Neuron (in vitro differentiated cells): Measurements from ENCODE around the gene B3GALT4.
"Not testable (repeated sequence)": the region's sequence is repeated elsewhere in the genome, so short reads cannot be mapped to it uniquely, and the experiment has no call there.

Source experiments
- H2AFZ ChIP-seq: one replicate; pipeline ENCODE4 v1.6.1; 2013; ENCODE audit warnings: low read depth, mild to moderate bottlenecking, inconsistent platforms, low read length, moderate library complexity
- H3K27me3 ChIP-seq: one replicate; pipeline ENCODE4 v1.6.1; 2013; ENCODE audit warnings: low read length; ENCODE audit not compliant: insufficient read depth
- H3K36me3 ChIP-seq: one replicate; pipeline ENCODE4 v1.6.1; 2013; ENCODE audit warnings: low read length; ENCODE audit not compliant: insufficient read depth
- H3K4me1 ChIP-seq: one replicate; pipeline ENCODE4 v1.6.1; 2013; ENCODE audit warnings: low read length; ENCODE audit not compliant: insufficient read depth
- H3K4me3 ChIP-seq: 2 replicates; pipeline ENCODE4 v1.5.1; 2013; ENCODE audit warnings: mild to moderate bottlenecking, low read length, moderate library complexity
- H3K9me3 ChIP-seq: one replicate; pipeline ENCODE4 v1.6.1; 2013; ENCODE audit warnings: low read length

B3GALT4 gene

DNA sequence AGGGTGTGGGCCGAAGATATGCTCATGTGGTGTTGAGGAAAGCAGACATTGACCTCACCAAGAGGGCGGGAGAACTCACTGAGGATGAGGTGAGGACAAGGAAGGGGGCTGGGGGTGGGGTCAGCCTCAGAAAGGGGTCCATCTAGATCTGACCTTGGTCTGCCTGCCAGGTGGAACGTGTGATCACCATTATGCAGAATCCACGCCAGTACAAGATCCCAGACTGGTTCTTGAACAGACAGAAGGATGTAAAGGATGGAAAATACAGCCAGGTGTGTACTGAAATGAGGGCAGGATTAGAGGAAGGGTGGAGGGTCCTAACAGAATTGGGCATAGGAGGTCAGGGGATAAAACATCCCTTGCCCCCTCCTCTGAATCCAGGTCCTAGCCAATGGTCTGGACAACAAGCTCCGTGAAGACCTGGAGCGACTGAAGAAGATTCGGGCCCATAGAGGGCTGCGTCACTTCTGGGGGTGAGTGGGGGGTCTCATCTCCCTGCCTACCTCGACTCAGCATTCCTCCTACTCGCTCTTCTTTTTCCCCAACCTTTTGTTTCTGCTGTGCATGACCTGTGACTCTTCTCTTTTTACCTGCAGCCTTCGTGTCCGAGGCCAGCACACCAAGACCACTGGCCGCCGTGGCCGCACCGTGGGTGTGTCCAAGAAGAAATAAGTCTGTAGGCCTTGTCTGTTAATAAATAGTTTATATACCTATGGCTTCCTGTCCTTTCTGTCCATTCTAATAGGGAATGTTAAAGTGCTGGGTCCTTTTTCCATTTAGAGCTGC lies 935 bp upstream of the B3GALT4 start:
- Histone ChIP-seq H3K36me3 (peaks cover 46% of the 10 kb centered on the region), H3K4me1 (peaks cover 44% of the 10 kb centered on the region)

DNA sequence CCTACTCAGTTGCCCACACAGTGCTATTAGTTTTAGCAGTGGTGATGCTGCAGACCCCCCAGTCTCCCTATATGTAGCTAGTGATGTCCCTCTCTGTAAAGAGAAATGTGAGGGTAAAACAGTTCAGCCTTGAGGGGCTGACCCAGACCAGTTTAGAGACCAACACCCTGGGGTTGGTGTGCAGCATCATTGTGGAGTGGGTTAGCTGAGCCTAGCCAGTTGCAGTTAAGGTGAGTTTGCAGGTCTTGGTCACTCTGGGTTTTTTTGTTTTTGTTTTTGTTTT lies 401 bp upstream of the B3GALT4 start:
- no peaks in the 10 kb centered on the region for H3K27me3 ChIP-seq
- H3K4me3 ChIP-seq = peak overlapping the region; percentile 40
- H2AFZ ChIP-seq = no peak overlapping the region
- peaks cover 44% of the 10 kb centered on the region for H3K4me1 ChIP-seq
- H3K9me3 ChIP-seq = no peaks in the 10 kb centered on the region
- H3K36me3 ChIP-seq = peaks cover 46% of the 10 kb centered on the region

More for the DNA sequence above, 935 bp upstream of the B3GALT4 start:
- not testable (repeated sequence) for H2AFZ ChIP-seq, H3K27me3 ChIP-seq, H3K9me3 ChIP-seq
- peak overlapping the region; percentile 40 for H3K4me3 ChIP-seq

DNA sequence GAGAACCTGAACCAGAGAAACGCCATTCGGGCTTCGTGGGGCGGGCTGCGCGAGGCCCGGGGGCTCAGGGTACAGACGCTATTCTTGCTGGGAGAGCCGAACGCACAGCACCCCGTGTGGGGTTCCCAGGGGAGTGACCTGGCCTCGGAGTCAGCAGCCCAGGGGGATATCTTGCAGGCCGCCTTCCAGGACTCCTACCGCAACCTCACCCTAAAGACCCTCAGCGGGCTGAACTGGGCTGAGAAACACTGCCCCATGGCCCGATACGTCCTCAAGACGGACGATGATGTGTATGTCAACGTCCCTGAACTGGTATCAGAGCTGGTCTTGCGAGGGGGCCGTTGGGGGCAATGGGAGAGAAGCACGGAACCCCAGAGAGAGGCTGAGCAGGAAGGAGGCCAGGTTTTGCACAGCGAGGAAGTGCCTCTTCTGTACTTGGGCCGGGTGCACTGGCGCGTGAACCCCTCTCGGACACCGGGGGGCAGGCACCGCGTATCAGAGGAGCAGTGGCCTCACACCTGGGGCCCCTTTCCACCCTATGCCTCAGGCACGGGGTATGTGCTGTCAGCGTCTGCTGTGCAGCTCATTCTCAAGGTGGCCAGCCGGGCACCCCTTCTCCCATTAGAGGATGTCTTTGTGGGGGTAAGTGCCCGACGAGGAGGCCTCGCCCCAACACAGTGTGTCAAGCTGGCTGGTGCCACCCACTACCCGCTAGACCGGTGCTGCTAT lies 904 bp downstream of the B3GALT4 start:
- no peak overlapping the region for H2AFZ ChIP-seq
- H3K4me1 ChIP-seq = peaks cover 40% of the 10 kb centered on the region
- H3K4me3 ChIP-seq = no peak overlapping the region
- H3K36me3 ChIP-seq = peaks cover 43% of the 10 kb centered on the region
- no peaks in the 10 kb centered on the region for H3K27me3 ChIP-seq
- no peaks in the 10 kb centered on the region for H3K9me3 ChIP-seq

DNA sequence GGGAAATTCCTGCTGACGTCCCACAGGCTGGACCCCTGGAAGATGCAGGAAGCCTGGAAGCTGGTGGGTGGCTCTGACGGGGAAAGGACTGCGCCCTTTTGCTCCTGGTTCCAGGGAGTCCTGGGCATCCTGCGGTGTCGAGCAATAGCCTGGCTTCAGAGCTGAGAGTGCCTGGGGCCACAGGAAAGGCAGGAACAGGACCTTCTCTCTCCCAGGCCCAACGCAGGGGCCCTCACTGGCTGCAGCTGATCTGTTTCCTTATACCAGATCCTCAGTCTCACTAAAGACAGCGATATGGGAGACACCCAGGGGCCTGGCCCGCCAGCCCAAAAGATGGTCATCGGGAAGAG lies 1.4 kb downstream of the B3GALT4 start:
- peaks cover 34% of the 10 kb centered on the region for H3K4me1 ChIP-seq
- H2AFZ ChIP-seq = no peak overlapping the region
- H3K4me3 ChIP-seq = no peak overlapping the region
- H3K9me3 ChIP-seq = no peaks in the 10 kb centered on the region
- H3K27me3 ChIP-seq = no peaks in the 10 kb centered on the region
- H3K36me3 ChIP-seq = peaks cover 38% of the 10 kb centered on the region

DNA sequence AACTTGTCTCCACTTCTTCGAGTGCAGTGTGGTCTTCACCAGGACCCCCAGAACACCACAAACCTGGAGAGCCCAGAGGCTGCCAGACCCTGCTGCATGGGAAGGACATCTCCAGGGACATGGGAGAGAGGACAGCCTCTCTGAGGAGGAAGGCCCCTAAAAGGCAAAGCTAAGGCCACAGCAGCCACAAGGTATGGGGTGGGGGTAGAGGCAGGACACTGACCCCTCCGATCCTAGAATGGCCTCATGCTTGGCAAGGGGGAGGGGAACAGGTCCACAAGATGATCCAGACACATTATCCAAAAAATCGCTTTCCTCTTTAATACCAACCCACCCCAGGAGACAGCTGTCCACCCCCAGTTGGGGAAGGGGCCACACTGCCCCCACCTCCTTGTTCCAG lies 1.9 kb downstream of the B3GALT4 start:
- H3K27me3 ChIP-seq = no peaks in the 10 kb centered on the region
- H3K36me3 ChIP-seq = peaks cover 34% of the 10 kb centered on the region
- H3K4me1 ChIP-seq = peaks cover 31% of the 10 kb centered on the region
- no peak overlapping the region for H3K4me3 ChIP-seq
- H3K9me3 ChIP-seq = no peaks in the 10 kb centered on the region
- H2AFZ ChIP-seq = no peak overlapping the region

DNA sequence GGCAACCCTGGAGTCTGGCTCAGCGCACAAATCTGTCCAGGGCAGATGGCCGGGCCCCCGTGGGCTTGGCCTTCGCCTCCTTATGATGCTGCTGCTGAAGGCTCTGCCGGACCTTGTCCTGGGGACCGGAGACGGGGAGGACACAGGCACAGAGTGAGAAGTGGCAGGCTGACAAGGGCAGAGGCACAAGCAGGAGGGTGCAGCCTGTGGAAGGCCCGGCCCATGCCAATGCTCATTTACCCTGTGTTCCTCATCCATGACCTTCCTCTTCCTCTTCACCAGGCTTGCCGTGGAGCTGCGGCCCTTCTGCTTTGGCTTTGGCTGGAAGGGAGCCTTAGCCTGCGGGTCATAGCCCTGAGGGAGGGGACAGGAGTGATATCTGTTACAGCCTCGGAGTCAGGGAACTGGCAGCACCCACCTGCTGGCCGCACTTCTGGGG lies 2.4 kb downstream of the B3GALT4 start:
- Histone ChIP-seq H3K4me1 (peaks cover 26% of the 10 kb centered on the region), H3K9me3 (no peaks in the 10 kb centered on the region), H3K27me3 (no peaks in the 10 kb centered on the region), H3K4me3 (no peak overlapping the region), H3K36me3 (peaks cover 32% of the 10 kb centered on the region), H2AFZ (no peak overlapping the region)

DNA sequence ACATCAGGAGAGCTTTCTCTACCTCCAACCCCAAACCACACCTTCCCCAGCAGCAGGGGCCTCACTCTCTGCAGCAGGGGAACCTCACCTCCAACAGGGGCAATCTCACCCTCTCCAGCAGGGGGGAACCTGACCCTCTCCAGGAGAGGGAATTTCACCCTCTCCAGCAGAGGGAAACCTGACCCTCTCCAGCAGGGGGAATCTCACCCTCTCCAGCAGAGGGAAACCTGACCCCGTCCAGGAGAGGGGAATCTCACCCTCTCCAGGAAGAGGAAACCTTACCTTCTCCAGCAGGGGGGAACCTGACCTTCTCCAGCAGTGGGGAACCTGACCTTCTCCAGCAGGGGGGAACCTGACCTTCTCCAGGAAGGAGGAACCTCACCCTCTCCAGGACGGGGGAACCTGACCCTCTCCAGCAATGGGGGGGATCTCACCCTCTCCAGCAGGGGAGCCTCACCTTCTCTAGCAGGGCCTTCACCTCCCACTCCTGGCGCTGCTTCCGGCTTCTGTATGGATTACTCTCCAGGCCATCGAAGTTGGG lies 3.1 kb downstream of the B3GALT4 start:
- H3K36me3 ChIP-seq = peaks cover 25% of the 10 kb centered on the region
- peaks cover 19% of the 10 kb centered on the region for H3K4me1 ChIP-seq
- no peak overlapping the region for H3K4me3 ChIP-seq
- H3K27me3 ChIP-seq = no peaks in the 10 kb centered on the region
- H2AFZ ChIP-seq = no peak overlapping the region
- H3K9me3 ChIP-seq = no peaks in the 10 kb centered on the region

DNA sequence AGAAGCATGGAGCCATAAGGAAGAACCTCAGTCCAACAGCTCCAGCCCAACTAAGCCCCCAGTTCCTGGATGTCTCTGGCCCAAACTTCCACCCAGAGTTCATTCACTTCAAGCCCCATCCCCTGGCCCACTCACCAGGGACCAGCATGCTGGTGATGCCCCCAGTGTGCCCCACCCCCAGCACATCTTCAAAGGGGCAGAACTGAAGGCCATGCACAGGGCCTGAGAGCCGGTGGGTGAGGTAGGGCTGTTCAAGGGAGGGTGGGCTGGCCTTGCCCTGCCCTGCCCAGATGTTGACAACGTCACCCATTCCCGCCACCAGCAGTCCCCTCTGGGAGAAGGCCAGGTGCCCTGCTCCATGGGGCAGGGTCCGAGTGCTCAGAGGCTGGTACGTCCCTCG lies 3.6 kb downstream of the B3GALT4 start:
- Histone ChIP-seq H3K9me3 (no peaks in the 10 kb centered on the region), H3K27me3 (no peaks in the 10 kb centered on the region), H3K4me1 (peaks cover 14% of the 10 kb centered on the region), H3K4me3 (no peak overlapping the region), H3K36me3 (peaks cover 20% of the 10 kb centered on the region), H2AFZ (no peak overlapping the region)

DNA sequence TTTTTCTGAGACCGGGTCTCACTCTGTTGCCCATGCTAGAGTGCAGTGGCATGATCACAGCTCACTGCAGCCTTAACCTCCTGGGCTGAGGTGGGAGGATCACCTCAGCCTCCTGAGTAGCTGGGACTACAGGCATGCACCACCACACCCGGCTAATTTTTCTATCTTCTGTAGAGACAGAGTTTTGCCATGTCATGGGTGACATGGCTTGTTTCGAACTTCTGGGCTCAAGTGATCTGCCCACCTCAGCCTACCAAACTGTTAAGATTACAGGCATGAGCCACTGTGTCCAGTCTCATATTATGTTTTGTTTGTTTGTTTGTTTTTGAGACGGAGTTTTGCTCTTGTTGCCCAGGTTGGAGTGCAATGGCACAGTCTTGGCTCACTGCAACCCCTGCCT lies 8.3 kb downstream of the B3GALT4 start:
- Histone ChIP-seq H3K36me3 (peaks cover 24% of the 10 kb centered on the region), H3K4me1 (peaks cover 14% of the 10 kb centered on the region)
- H3K9me3 ChIP-seq = not testable (repeated sequence)

DNA sequence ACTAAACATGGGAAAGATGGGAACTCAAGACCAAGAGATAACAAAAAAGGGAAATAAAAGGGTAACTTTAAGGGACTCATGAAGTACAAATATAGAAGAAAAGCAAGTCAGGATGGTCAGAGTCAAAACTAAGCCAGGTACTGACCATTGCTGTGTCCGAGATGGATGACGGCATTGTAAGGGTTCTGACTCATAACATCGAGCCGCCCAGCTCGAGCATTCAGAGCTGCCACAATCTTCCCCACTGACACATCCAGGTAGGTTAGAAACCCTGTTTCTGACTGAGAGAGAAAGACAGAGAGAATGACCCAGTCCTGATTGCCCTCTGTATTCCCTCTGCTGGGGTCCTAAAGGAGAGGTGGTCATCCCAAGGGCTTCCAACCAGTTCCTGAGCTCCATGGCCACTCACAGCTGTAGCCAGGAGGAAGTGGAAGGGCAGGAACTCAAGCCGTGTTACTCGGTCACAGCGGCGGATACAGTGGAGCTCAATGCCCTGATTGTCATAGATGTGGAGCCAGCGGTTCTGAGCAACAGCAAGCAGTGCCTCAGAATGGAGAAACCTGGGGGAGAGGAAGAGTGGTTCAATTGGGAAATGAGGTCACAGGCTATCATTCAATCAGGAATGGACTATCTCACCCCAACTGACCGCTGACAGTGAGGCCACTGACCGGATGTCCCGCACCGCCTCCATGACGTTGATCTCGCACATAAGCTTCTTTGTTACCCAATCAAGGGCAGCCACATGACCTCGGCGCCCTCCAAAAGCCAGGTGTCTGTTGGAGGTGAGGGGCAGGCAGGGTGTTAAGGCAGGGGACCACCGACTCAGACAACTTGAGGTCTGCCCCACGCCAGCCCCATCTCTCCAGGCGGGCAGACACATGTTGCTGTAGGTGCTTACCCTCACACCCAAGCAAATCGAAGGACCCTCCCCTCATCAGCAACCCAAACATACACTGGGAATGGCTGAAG lies 10.3 kb downstream of the B3GALT4 start:
- H3K36me3 ChIP-seq = peaks cover 29% of the 10 kb centered on the region
- no peaks in the 10 kb centered on the region for H3K9me3 ChIP-seq
- H3K4me3 ChIP-seq = no peak overlapping the region
- peaks cover 20% of the 10 kb centered on the region for H3K4me1 ChIP-seq
- no peak overlapping the region for H2AFZ ChIP-seq
- H3K27me3 ChIP-seq = no peaks in the 10 kb centered on the region

More for the DNA sequence above, 8.3 kb downstream of the B3GALT4 start:
- H3K27me3 ChIP-seq, H2AFZ ChIP-seq, H3K4me3 ChIP-seq: not testable (repeated sequence)

DNA sequence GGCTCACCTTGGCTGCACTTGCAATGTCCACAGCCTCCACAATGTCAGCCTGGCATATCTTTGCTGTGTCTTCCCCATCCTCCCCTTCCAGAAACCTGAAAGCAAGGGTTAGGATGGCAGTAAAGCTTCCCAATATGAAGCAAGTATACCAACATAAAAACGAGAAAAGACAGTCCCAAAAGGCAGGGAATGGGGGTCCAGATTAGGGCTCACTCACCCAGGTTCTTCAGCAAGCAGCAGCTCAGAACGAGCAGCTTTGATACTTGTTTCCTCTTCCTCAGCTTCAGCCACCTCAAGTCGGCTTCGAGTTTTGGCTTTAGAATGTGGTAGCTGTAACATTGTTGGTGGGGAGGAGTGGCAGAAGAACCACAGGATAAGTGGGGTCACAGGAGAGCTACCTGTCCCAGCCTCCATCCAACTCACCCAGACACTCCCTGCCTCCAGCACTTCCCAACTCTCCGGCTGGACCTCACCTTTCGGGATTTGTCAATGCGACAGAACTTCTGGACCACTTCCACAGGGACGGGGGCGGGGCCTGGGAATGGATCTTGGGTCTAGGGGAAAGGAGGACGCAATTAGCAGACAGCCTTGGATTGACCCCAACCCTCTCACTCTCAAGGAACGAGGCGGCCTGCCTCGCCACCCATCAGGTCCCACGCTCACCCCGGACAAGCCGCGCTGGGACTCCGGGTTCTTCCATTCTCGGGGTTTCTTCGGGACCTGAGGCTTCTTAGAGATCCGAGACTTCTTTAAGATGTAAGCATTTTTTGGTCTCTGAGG lies 11.4 kb downstream of the B3GALT4 start:
- Histone ChIP-seq H3K36me3 (peaks cover 36% of the 10 kb centered on the region), H3K4me3 (peak overlapping the region; percentile 96), H3K27me3 (no peaks in the 10 kb centered on the region), H2AFZ (peak overlapping the region; percentile 89), H3K9me3 (no peaks in the 10 kb centered on the region), H3K4me1 (peaks cover 20% of the 10 kb centered on the region)
